ACHN (cell line): Measurements from ENCODE around the gene MRS2.
"Not testable (repeated sequence)": the region's sequence is repeated elsewhere in the genome, so short reads cannot be mapped to it uniquely, and the experiment has no call there.

Source experiments
- DNase-seq: peaks from one replicate; pipeline ENCODE4 v3.0.0-alpha.2; 2015
- in situ Hi-C: cut with HindIII; loops from 2 replicates; pipeline ENCODE4 v1.10.0; 2017; ENCODE audit warnings: low sequenced_read_pairs, low pct_ligation_motif_present, low pct_unique_long_range_greater_than_20kb

MRS2 gene, protein sequence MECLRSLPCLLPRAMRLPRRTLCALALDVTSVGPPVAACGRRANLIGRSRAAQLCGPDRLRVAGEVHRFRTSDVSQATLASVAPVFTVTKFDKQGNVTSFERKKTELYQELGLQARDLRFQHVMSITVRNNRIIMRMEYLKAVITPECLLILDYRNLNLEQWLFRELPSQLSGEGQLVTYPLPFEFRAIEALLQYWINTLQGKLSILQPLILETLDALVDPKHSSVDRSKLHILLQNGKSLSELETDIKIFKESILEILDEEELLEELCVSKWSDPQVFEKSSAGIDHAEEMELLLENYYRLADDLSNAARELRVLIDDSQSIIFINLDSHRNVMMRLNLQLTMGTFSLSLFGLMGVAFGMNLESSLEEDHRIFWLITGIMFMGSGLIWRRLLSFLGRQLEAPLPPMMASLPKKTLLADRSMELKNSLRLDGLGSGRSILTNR

DNA sequence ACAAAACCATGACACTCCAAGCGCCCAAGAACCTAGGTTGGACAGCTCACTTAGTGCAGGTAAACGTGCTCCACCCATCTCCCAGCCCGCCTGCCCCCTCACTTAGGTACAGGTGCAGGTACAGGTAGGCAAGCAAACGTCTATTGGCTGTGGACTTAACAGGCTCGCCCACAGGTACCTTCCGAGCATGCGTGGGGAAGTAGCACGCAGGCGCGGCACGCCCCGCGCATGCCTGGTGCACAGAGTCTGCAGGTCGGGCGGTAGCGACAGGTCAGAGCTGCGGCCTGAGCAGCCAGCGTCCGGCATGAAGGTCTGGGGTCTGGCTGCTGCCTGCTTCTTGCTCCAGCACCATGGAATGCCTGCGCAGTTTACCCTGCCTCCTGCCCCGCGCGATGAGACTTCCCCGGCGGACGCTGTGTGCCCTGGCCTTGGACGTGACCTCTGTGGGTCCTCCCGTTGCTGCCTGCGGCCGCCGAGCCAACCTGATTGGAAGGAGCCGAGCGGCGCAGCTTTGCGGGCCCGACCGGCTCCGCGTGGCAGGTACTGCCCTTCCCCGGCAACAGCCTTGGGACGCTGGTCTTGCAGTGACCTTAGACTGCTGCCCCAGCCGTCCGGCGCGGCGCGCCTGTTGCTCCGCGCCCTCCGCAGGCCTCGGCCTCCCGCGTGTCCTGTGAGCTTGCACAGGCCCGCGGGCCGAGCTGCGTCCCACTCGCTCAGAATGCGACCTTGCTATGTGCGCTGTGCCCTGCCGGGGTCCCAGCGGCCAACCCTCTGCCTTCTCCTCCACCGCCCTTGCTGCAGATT, at the start of gene MRS2:
Gene MRS2 (plus strand): TSS at position 240 of the 804 bp plus-strand sequence. CDS start 111 bp downstream, at position 351.
- DNase-seq = peak; percentile 78
- in situ Hi-C loops = no loop called here

DNA sequence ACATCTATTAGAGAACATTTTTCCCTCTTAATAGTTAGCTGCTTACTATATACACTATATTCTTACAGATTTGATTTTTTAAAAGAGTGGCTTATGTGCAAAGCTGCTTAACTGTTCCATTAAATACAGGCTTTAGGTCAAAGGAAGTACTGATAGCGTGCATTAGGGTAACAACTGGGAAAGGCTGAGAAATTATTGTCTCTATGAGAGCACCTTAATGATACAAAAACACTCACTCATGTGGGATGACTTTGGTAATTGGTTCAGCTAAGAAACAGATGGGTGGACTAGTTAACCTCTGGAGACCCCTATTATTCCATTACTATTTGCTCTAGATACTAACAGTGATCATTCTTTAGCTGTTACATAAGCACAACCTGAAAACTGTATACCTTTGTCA, 48.9 kb upstream of the MRS2 start:
- DNase-seq = no peak
- in situ Hi-C loops = no loop called here

DNA sequence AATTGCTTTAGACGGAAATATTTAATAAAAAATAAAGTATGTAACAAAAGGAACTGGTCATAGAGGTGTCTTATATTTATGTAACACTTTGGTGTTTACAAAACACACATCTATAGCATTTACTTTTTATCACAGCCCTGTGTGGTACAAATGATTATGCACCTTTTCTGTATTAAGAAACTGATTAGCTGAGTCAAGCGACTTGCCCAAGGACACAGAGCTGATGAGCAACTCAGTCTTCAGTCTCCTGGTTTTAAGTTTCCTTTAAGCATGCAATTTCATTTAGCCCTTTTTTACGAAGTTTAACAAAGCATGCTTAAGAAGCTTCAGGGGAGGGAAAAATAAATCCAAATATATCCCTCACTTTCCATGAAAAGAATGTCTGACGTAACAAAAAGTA, 47.3 kb upstream of the MRS2 start:
- no peak for DNase-seq
- in situ Hi-C loops = no loop called here

DNA sequence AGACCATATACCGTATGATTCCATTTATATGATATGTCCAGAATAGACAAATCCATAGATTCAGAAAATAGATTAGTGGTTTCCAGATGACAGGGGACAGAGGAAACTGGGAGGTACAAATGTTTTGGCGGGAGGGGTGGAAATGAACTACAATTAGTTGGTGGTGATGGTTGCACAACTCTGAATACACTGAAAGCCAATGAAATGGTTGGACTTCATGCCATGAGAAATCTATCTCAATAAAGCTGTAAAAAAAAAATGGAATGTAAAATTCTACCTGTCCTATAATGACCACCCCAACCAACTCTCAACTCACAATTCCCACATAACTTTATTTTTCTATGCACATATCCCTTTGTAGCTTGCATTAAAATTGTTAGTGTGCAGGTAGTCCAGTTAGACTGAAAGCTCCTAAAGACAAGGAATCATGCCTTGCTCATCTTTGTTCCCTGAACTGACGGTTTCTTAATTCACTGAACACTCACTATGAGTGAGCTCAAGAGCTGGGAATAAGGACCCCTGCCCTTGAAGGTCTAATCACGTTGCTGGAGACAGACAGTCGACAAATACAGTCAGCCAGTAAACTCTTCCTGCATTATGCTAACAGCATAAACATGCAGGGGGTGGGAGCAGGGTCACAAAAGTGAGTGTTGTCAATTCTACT, 46.3 kb upstream of the MRS2 start:
- peak; percentile 57 for DNase-seq

DNA sequence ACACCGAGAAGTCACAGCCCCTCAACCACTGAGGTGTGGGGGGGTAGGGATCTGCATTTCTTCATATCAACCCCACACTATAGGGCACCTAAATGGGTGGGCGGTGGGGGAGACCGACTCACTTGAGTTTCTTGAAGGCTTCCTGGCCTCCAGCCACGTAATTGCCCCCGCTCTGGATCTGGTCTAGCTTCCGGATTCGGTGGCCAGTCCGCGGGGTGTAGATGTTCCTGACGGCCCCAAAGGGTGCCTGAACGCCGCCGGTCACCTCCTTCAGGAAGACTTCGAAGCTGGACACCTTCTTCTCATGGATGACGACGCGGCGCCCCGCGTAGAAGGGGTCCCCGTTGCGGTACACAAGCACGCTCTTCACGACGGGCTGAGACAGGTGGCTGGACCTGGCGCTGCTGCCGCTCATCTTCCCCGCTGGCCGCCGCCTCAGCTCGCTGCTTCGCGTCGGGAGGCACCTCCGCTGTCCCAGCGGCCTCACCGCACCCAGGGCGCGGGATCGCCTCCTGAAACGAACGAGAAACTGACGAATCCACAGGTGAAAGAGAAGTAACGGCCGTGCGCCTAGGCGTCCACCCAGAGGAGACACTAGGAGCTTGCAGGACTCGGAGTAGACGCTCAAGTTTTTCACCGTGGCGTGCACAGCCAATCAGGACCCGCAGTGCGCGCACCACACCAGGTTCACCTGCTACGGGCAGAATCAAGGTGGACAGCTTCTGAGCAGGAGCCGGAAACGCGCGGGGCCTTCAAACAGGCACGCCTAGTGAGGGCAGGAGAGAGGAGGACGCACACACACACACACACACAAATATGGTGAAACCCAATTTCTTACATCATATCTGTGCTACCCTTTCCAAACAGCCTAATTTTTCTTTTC, 45.2 kb upstream of the MRS2 start, which contains the start of gene DCDC2:
Gene DCDC2 (minus strand): TSS at position 724 of the 883 bp plus-strand sequence. CDS start 309 bp downstream, at position 415.
- peak; percentile 68 for DNase-seq
- in situ Hi-C loops = no loop called here

More for the DNA sequence above, 46.3 kb upstream of the MRS2 start:
- in situ Hi-C loops = no loop called here

DNA sequence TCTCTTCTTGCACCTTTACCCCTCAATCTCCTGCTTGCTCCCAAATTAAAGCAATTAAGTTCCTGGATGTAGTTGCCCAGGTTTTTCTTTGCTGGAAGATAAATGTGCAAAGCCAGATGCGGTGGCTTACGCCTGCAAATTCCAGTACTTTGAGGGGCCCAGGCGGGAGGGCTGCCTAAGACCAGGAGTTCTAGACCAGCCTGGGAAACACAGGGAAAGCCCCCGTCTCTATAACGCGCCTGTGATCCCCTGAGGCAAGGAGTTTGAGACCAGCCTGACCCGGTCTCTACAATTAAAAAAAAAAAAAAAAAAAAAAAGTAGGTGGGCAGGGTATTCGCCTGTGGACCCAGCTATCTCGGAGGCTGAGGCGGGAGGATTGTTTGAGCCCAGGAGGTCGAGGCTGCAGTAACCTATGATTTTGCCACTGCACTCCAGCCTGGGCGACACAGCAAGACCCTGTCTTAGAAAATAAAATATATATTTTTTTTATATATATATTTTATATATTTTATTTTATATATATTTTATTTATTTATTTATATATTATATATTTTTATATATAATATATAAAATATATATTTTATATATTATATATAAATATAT, 44.4 kb upstream of the MRS2 start:
- no peak for DNase-seq
- in situ Hi-C loops = no loop called here

DNA sequence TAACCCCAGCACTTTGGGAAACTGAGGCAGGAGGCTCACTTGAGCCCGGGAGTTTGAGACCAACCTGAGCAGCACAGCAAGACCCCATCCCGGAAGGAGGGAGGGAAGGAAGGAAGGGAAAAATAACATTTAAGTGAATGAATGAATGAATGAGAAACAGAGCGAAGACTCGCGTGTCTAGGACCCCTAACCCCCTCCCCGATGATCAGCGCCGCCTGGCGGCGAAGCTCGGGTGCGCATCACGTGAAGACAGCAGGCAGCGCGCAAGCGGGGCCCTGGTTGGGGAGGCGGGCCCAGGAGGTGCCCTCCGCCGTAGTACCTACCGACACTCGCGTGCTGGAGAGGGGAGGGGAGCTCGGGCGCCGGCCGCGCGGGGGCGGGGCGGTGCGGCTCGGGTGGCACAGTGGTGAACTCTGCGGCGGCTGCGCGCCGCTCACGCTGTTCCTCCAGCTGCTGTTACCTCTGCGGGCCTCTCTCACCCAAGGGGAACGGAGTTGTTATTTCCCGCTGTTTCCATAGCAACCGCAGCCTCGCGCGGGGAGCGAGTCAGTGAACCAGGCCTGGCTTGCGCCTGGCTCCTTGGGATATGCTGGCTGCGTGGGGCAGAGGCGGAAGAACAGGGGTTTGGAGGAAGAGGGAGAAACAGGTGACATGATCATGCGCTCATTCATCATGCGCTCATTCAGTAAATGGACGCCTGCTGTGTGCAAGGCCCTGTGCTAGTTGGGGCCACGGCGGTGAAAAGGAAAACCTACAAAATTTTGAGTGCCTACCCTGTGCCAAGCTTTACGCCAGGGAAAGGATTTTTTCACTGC, 42.9 kb upstream of the MRS2 start:
- peak; percentile 98 for DNase-seq
- in situ Hi-C loops = no loop called here

DNA sequence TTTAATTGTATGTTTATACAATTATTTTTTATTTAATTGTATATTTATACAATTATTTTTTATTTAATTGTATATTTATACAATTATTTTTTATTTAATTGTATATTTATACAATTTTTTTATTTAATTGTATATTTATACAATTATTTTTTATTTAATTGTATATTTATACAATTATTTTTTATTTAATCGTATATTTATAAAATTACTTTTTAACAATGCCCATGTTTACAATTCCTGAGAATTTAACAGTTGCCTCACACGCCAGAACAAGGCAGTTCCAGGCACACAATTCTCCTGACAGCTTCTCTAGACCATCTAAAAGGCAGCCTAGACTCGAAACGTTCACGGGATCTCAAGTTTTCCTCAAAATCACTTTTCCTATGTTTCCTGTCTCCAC, 40.4 kb upstream of the MRS2 start:
- DNase-seq, in situ Hi-C loops: not testable (repeated sequence)

DNA sequence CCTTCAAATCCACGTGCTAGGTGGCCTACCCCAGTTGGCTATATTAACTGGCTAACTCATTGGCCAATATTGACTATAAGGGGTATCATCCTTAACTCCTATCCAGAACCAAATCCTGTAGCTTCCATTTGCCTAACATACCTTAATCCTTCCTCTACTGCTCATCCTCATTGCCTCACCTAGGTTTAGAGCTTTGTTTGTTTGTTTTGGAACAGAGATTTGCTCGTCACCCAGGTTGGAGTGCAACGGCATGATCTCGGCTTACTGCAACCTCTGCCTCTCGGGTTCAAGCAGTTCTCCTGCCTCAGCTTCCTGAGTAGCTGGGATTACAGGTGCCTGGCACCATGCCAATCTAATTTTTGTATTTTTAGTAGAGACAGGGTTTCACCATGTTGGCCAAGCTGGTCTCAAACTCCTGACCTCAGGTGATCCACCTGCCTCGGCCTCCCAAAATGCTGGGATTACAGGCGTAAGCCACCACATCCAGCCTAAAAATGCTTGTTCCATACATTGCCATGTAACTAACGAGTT, 37.6 kb upstream of the MRS2 start:
- DNase-seq, in situ Hi-C loops: not testable (repeated sequence)

DNA sequence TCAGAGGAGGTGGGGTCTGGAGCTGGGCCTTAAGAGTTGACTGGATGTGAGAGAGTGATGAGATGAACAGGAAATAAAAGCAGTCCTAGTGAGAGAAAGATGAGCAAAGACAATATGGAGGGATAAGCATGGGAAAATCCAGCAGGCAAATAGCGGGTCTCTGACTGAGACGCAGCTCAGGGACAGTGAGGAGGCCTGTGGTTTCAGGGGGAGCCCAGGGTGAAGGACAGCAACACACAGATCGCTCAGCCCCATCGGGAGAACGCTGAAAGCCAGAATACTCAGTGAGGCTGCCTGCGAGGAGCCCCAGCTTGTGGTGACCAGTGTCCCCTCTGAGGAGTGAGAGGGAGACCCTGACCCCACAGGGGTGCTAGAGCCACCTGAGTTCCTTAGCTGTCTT, 28.1 kb upstream of the MRS2 start:
- in situ Hi-C loops = no loop called here
- DNase-seq = no peak

DNA sequence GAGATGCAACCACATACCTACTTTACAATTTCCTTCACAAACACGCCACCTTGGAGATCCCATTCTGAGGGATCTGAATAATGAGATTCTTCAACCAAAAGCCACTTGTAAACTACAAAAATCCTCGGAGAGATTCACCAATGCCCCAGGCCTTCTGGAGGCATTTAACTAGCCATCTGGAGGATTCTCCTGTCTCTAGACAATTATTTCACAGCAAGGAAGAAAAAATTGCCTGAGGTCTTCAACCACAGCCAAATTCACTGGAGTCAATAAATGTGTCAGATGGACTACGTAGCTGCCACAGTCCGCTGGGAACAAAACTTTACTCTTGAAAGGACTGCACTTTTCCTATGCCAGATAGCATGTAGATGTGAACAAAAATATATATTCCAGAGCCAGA, 25.9 kb upstream of the MRS2 start:
- no peak for DNase-seq
- in situ Hi-C loops = no loop called here

DNA sequence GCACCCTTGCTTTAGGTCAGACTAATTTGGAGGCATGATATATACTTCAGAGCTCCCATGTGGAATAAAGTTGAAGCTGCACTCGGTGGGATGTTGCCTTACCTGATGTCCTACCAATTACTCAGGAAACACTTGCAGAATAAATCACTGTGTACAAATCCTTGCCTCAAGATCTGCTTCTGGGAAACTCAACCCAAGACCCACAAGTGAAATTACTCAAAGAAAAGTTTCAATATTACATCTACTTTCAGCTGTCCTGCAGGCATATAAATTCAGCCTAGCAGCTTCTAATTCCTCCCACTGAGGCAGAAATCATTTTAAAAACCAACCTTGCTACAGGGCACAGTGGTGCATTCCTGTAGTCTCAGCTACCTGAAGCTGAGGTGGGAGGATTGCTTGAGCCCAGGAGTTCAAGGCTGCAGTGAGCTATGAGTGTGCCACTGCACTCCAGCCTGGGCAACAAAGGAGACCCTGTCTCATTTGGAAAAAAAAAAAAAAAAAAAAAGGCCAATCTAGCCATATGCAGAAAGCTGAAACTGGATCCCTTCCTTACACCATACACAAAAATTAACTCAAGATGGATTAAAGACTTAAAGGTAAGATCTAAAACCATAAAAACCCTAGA, 24.2 kb upstream of the MRS2 start:
- no peak for DNase-seq
- in situ Hi-C loops = no loop called here

DNA sequence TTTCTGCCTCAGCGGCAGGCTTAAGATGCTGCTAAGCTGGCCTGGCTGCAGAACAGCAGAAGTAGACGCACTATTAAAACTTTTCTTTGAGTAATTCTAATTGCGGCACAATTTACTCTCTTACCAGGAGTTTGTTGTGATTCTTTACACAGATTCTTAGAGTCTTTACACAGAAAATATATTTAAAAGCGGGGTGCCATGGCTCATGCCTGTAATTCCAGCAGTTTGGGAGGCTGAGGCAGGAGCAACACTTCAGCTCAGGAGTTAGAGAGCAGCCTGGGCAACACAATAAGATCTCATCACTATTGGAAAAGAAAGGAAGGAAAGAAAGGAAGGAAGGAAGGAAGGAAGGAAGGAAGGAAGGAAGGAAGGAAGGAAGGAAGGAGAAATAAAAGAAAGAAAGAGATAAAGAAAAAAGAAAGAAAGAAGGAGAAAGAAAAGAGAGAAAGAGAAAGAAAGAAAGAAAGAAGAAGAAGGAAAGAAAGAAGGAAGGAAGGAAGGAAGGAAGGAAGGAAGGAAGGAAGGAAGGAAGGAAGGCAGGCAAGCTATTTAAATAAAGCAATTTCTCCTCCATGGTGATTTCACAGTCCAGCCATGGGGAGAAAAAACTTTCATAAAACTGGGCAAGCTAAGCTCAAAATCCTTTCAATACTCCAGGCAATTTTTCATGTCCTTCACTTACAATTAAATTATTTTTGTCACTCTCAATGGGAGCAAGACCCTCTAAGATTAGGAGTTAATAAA, 21.1 kb upstream of the MRS2 start:
- in situ Hi-C loops = no loop called here
- no peak for DNase-seq

DNA sequence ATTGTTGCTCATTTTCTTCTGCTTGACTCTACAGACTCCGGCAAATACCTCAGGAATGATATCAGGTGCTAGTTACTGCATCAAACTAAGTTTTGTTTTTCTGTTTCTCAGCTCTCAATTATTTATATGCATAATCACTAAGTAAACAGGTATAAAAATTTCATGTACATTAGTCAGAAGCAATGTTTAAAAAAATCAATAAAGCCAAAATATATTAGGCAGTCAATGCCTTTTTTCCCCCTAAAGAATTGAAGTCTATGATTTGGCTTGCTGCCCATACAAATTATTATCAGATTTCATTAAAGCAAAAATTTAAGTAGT, 20.6 kb upstream of the MRS2 start:
- DNase-seq = no peak
- in situ Hi-C loops = no loop called here

DNA sequence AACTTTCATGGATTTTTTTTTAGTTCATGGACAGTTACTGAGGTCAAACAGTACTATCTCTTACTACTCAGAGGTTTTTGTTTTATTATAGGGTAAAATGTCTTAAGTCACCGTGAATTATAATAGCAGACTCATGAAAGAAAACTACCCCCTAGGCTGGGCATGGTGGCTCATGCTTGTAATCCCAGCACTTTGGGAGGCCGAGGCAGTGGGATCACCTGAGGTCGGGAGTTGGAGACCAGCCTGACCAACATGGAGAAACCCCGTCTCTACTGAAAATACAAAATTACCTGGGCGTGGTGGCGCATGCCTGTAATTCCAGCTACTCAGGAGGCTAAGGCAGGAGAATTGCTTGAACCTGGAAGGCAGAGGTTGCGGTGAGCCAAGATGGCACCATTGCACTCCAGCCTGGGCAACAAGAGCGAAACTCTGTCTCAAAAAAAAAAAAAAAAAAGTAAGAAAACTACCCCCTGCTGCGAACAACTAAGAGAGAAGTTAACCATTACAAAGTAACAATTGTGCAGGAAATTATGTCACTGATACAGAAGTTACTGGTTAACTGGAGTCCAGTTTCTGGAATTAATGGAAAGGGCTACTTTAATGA, 19.7 kb upstream of the MRS2 start:
- in situ Hi-C loops = not testable (repeated sequence)

More for the DNA sequence above, 19.7 kb upstream of the MRS2 start:
- peak; percentile 83 for DNase-seq
